ENCODE data around the gene AIG1. TPM values are rescaled to one million over a fixed set of nuclear protein-coding genes. Genes with fewer than 3 reads are reported as not detected.
A peak's percentile ranks its signal among the peaks of the same experiment; 100 is the strongest.

AIG1 gene, protein sequence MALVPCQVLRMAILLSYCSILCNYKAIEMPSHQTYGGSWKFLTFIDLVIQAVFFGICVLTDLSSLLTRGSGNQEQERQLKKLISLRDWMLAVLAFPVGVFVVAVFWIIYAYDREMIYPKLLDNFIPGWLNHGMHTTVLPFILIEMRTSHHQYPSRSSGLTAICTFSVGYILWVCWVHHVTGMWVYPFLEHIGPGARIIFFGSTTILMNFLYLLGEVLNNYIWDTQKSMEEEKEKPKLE
- total RNA-seq, result 1 to 10 TPM; 5.6 to 8.9 (median 6.2) TPM
- total RNA-seq (2013), result 16.3 TPM

DNA sequence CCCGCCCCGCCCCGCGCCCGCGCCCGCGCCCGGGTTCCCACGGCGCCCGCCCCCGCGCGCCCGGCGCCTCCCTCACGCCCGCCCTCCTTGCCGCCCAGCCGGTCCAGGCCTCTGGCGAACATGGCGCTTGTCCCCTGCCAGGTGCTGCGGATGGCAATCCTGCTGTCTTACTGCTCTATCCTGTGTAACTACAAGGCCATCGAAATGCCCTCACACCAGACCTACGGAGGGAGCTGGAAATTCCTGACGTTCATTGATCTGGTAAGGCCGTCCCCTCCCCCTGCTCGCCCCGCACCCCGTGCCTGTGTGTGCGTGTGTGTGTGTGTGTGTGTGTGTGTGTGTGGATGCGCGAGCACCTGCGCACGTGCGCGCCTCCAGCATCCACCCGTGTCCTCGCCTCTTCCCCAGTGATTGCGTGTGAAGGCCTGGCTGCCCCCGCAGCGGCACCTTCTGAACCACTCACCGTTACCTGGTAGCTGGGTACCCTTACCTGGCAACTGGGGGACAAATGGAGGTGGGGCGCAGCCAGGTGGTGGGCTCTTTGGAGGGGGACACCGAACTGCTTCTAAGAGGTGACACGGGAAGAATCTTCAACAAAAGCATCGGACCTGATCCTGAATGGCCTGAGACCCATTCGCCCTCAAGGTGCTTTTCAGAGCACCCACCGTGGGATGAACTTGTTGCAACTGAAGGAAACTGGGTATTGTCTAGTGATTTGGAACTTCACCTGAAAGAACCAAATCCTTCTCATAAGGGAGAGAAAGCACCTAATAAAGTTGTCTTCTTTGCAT lies at the start of gene AIG1:
TSS of gene AIG1 (plus strand) at position 84 of the 791 bp plus-strand sequence. CDS start at position 121, 37 bp downstream.
- DNase-seq, result peak; percentile 65 to 78
- Histone ChIP-seq H3K9me3 (ENCODE audit: control insufficient read depth, insufficient read depth, low read length) (no peaks in the 10 kb centered on the region), H3K4me3 (ENCODE audit: low read length) (peak within 1 kb of the TSS; percentile 98), H3K4me1 (ENCODE audit: control insufficient read depth, insufficient read depth, low read length) (peaks cover 10% of the 10 kb centered on the region), H3K27me3 (ENCODE audit: control insufficient read depth, insufficient read depth, low read length) (no peaks in the 10 kb centered on the region), H3K27ac (ENCODE audit: low read length) (peak within 1 kb of the TSS; percentile 90), H3K36me3 (ENCODE audit: control insufficient read depth, insufficient read depth, low read length) (no peaks in the 10 kb centered on the region)
- Mint-ChIP-seq H3K27me3 (ENCODE audit: low read depth in 2 of 2) (peaks cover under 1 to 6% of the 10 kb centered on the region in 2 donors), H3K27ac (peak within 1 kb of the TSS; percentile 84 to 95), H3K4me3 (peak within 1 kb of the TSS; percentile 90), H3K4me1 (peaks cover 17 to 20% of the 10 kb centered on the region in 2 donors), H3K9me3 (no peaks in the 10 kb centered on the region), H3K36me3 (no peaks in the 10 kb centered on the region)
- 6% methylated on average over 44 of the region's 50 CpGs for WGBS (ENCODE audit: insufficient coverage)
- peak; percentile 35 to 75 (median 74) for ATAC-seq
- intact Hi-C loops (cut with micrococcal nuclease), result no loop called here
- TF ChIP-seq, protein P1, sequence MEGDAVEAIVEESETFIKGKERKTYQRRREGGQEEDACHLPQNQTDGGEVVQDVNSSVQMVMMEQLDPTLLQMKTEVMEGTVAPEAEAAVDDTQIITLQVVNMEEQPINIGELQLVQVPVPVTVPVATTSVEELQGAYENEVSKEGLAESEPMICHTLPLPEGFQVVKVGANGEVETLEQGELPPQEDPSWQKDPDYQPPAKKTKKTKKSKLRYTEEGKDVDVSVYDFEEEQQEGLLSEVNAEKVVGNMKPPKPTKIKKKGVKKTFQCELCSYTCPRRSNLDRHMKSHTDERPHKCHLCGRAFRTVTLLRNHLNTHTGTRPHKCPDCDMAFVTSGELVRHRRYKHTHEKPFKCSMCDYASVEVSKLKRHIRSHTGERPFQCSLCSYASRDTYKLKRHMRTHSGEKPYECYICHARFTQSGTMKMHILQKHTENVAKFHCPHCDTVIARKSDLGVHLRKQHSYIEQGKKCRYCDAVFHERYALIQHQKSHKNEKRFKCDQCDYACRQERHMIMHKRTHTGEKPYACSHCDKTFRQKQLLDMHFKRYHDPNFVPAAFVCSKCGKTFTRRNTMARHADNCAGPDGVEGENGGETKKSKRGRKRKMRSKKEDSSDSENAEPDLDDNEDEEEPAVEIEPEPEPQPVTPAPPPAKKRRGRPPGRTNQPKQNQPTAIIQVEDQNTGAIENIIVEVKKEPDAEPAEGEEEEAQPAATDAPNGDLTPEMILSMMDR (IDR thresholded peaks at IDR 0.05), result no peak

DNA sequence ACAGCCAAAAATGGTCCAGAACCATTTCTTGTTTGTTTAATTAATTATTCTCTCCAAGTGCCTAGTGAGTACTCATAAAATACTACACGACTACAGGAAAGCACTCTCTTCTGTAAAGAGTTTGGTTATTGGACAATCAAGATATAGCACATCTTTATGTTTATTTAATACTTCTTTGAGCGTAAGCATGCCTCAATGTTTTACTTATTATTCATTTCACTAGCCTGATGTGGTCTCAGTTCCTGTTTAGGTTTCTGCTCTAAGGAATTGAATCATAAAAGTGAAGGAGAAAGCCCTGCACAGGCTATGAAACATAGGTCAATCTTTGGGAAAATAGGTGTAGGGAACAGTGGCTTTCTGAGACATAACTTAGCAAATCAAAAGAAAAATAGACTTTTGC lies 45.9 kb upstream of the AIG1 start:
- Histone ChIP-seq H3K36me3 (ENCODE audit: control insufficient read depth, insufficient read depth, low read length) (no peaks in the 10 kb centered on the region), H3K9me3 (ENCODE audit: control insufficient read depth, insufficient read depth, low read length) (no peaks in the 10 kb centered on the region), H3K4me1 (ENCODE audit: control insufficient read depth, insufficient read depth, low read length) (no peaks in the 10 kb centered on the region), H3K27me3 (ENCODE audit: control insufficient read depth, insufficient read depth, low read length) (no peaks in the 10 kb centered on the region), H3K27ac (ENCODE audit: low read length) (no peak overlapping the region), H3K4me3 (ENCODE audit: low read length) (no peak overlapping the region)
- Mint-ChIP-seq H3K27ac (no peak overlapping the region), H3K4me3 (no peak overlapping the region), H3K9me3 (no peaks in the 10 kb centered on the region), H3K36me3 (no peaks in the 10 kb centered on the region), H3K4me1 (no peaks in the 10 kb centered on the region), H3K27me3 (ENCODE audit: low read depth in 2 of 2) (peaks cover 8 to 24% of the 10 kb centered on the region in 2 donors)
- TF ChIP-seq, protein P1 (IDR thresholded peaks at IDR 0.05), result no peak
- DNase-seq (no peak), ATAC-seq (no peak)
- intact Hi-C loops (cut with micrococcal nuclease), result no loop called here
- no CpG with 5 or more reads among the region's 2 CpGs for WGBS (ENCODE audit: insufficient coverage)

DNA sequence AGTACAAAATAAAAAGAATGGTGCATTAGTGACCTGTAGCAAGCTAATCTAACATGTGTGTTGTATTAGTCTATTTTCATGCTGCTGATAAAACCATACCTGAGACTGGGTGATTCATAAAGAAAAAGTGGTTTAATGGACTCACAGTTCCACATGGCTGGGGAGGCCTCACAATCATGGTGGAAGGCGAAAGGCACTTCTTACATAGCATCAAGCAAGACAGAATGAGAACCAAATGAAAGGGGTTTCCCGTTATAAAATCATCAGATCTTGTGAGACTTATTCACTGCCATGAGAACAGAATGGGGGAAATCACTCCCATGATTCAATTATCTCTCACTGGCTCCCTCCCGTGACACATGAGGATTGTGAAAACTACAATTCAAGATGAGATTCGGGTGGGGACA lies 45.4 kb upstream of the AIG1 start:
- DNase-seq (peak in 1 of 2 donors; percentile 23), ATAC-seq (no peak)
- H3K27me3 ChIP-seq (ENCODE audit: control insufficient read depth, insufficient read depth, low read length), result no peaks in the 10 kb centered on the region
- Mint-ChIP-seq H3K27me3 (ENCODE audit: low read depth in 2 of 2) (peaks cover 8 to 24% of the 10 kb centered on the region in 2 donors), H3K27ac (no peak overlapping the region), H3K36me3 (no peaks in the 10 kb centered on the region), H3K9me3 (no peaks in the 10 kb centered on the region), H3K4me3 (no peak overlapping the region), H3K4me1 (no peaks in the 10 kb centered on the region)
- TF ChIP-seq, protein P1 (IDR thresholded peaks at IDR 0.05), result no peak
- intact Hi-C loops (cut with micrococcal nuclease), result no loop called here
- no peaks in the 10 kb centered on the region for H3K9me3 ChIP-seq (ENCODE audit: control insufficient read depth, insufficient read depth, low read length)
- H3K4me3 ChIP-seq (ENCODE audit: low read length), result no peak overlapping the region
- no peaks in the 10 kb centered on the region for H3K36me3 ChIP-seq (ENCODE audit: control insufficient read depth, insufficient read depth, low read length)
- no peak overlapping the region for H3K27ac ChIP-seq (ENCODE audit: low read length)
- 94% methylated on average over 3 of the region's 4 CpGs for WGBS (ENCODE audit: insufficient coverage)
- H3K4me1 ChIP-seq (ENCODE audit: control insufficient read depth, insufficient read depth, low read length), result no peaks in the 10 kb centered on the region
